WTC11 (cell line): ENCODE data around the gene STK25. TPM values are rescaled to one million over a fixed set of nuclear protein-coding genes. Genes with fewer than 3 reads are reported as not detected.

Experiments used
- ATAC-seq: fragments of 200-7000 bp; cut with Tn5 transposase; 2 replicates; pipeline ENCODE4 v1.10.0; 2021; ENCODE audit warnings: mild to moderate bottlenecking, moderate library complexity
- CTCF ChIA-PET: fragments of 300-600 bp; sonication (Branson Sonifier 250); formaldehyde crosslinking; loops from one replicate; lab custom pipeline; 2021; ENCODE audit warnings: antibody characterized with exemption; lab: Charles Lee
- POLR2A ChIA-PET: fragments of 350-600 bp; sonication (Branson Sonifier 250); formaldehyde crosslinking; loops from one replicate; lab custom pipeline; 2021; ENCODE audit warnings: antibody characterized with exemption; lab: Charles Lee
- DNase-seq: peaks from one replicate; pipeline ENCODE4 v3.0.0; 2021; ENCODE audit warnings: low spot score
- H3K27ac Mint-ChIP-seq: 2 replicates; pipeline ENCODE4 v1.8.0; 2021; ENCODE audit warnings: mixed read lengths
- H3K27me3 Mint-ChIP-seq: 2 replicates; pipeline ENCODE4 v1.8.0; 2021; ENCODE audit warnings: low read depth, mild to moderate bottlenecking, moderate library complexity, mixed read lengths
- H3K36me3 Mint-ChIP-seq: 2 replicates; pipeline ENCODE4 v1.8.0; 2021; ENCODE audit warnings: mixed read lengths
- H3K4me1 Mint-ChIP-seq: 2 replicates; pipeline ENCODE4 v1.8.0; 2022; ENCODE audit warnings: mixed read lengths
- H3K4me3 Mint-ChIP-seq: 2 replicates; pipeline ENCODE4 v1.8.0; 2021; ENCODE audit warnings: mild to moderate bottlenecking, moderate library complexity, mixed read lengths
- H3K9me3 Mint-ChIP-seq: 2 replicates; pipeline ENCODE4 v1.8.0; 2021; ENCODE audit warnings: mixed read lengths
- ATF3 ChIP-seq: sonication (generic); formaldehyde crosslinking; conservative IDR thresholded peaks from 2 replicates; pipeline ENCODE4 v1.8.1; 2022; ENCODE audit warnings: mild to moderate bottlenecking, missing genetic modification reagents
- ATF6 ChIP-seq: sonication (generic); formaldehyde crosslinking; IDR thresholded peaks from 2 replicates; pipeline ENCODE4 v1.8.1; 2023; ENCODE audit warnings: mild to moderate bottlenecking, missing genetic modification reagents
- CTCF ChIP-seq: fragments of 200-600 bp; IDR thresholded peaks from 2 replicates; pipeline ENCODE4 v1.8.0; 2022; ENCODE audit warnings: antibody characterized with exemption
- GABPB1 ChIP-seq: sonication (generic); formaldehyde crosslinking; IDR thresholded peaks from 2 replicates; pipeline ENCODE4 v1.8.1; 2023; ENCODE audit warnings: mild to moderate bottlenecking, missing genetic modification reagents
- NFYB ChIP-seq: sonication (generic); formaldehyde crosslinking; conservative IDR thresholded peaks from 2 replicates; pipeline ENCODE4 v1.8.0; 2022; ENCODE audit warnings: low read depth, missing genetic modification reagents
- OVOL2 ChIP-seq: fragments of 250-450 bp; sonication (Bioruptor Pico); IDR thresholded peaks from 2 replicates; pipeline ENCODE4 v1.9.0; 2021; ENCODE audit warnings: mild to moderate bottlenecking, borderline replicate concordance
- RELA ChIP-seq: sonication (generic); formaldehyde crosslinking; IDR thresholded peaks from 2 replicates; pipeline ENCODE4 v1.8.1; 2022; ENCODE audit warnings: missing genetic modification reagents, mild to moderate bottlenecking, borderline replicate concordance
- STAT6 ChIP-seq: sonication (generic); formaldehyde crosslinking; conservative IDR thresholded peaks from 2 replicates; pipeline ENCODE4 v1.8.1; 2023; ENCODE audit warnings: mild to moderate bottlenecking, low read depth, missing genetic modification reagents, moderate library complexity
- TP53 ChIP-seq: sonication (generic); formaldehyde crosslinking; IDR thresholded peaks from 2 replicates; pipeline ENCODE4 v1.8.1; 2023; ENCODE audit warnings: mild to moderate bottlenecking, missing genetic modification reagents
- ZNF232 ChIP-seq: sonication (generic); formaldehyde crosslinking; IDR thresholded peaks from 2 replicates; pipeline ENCODE4 v1.8.0; 2022; ENCODE audit warnings: mild to moderate bottlenecking, missing genetic modification reagents
- microRNA-seq: library from miRNA; unstranded; fragments of <30 nt; microRNA quantifications from one replicate; pipeline ENCODE4 v1.2.0, GENCODE V29; 2022; ENCODE audit warnings: borderline number of aligned reads
- total RNA-seq: library from RNA; stranded (reverse); gene quantifications from 3 replicates; pipeline ENCODE4 v1.2.3, GENCODE V29; 2021

Gene STK25
- total RNA-seq, 1 experiment from 2014 or later, result 232 TPM

- no peak for TF ChIP-seq CTCF
- TF ChIP-seq ATF3, result no peak
- TF ChIP-seq NFYB, result no peak
- TF ChIP-seq, all 79 proteins: peak for 0
Observed at GRCh38 chr2:241445426-241445825, 63.0 kb downstream of the STK25 start (continued).

- ChIA-PET CTCF (no interaction called here), POLR2A (interaction anchor here (0.7 kb wide), 1 partner anchor 535 kb away, joined by 3 read pairs; no protein-coding TSS in a partner anchor)
- Mint-ChIP-seq H3K4me1 (no peaks in the 10 kb centered on the region), H3K27ac (no peak overlapping the region), H3K4me3 (no peak overlapping the region), H3K36me3 (peaks cover 10% of the 10 kb centered on the region), H3K27me3 (no peaks in the 10 kb centered on the region), H3K9me3 (no peaks in the 10 kb centered on the region)
- DNase-seq (no peak), ATAC-seq (no peak)
- TF ChIP-seq GABPB1 (CRISPR knock-in tag) (no peak), TP53 (CRISPR knock-in tag) (no peak), RELA (CRISPR knock-in tag) (no peak), ATF6 (CRISPR knock-in tag) (no peak), STAT6 (CRISPR knock-in tag) (no peak), ZNF232 (CRISPR knock-in tag) (no peak), NFYB (no peak), OVOL2 (no peak)
Observed at GRCh38 chr2:241443486-241444223, 64.7 kb downstream of the STK25 start.

Small RNAs within 50 kb of the gene (microRNA-seq; reads per million reads assigned to microRNA genes)
- gene MIR3133, result not detected

Other genes with a start within 250 kb of the STK25 start
- 330 to 368 TPM (median 346 TPM) in 3 replicates for gene HDLBP, start 192.9 kb downstream of the STK25 start, total RNA-seq
- gene SEPTIN2, start 192.7 kb downstream of the STK25 start, total RNA-seq, result 347 to 354 TPM (median 353 TPM) in 3 replicates
- 28.2 to 37.8 TPM (median 33.6 TPM) in 3 replicates for gene FARP2, start 152.3 kb downstream of the STK25 start, total RNA-seq
- gene BOK, start 50.2 kb upstream of the STK25 start, total RNA-seq, result 35.1 to 39.4 TPM (median 37.4 TPM) in 3 replicates
- gene THAP4, start 128.6 kb upstream of the STK25 start, total RNA-seq, result 72.6 to 88.6 TPM (median 78.0 TPM) in 3 replicates
- gene ATG4B, start 129.1 kb upstream of the STK25 start, total RNA-seq, result 113 to 133 TPM (median 127 TPM) in 3 replicates
- gene DTYMK, start 178.2 kb upstream of the STK25 start, total RNA-seq, result 79.9 to 88.1 TPM (median 87.7 TPM) in 3 replicates
- gene ING5, start 193.5 kb upstream of the STK25 start, total RNA-seq, result 43.1 to 47.4 TPM (median 45.3 TPM) in 3 replicates
- 22.7 to 28.1 TPM (median 26.8 TPM) in 3 replicates for gene D2HGDH, start 226.0 kb upstream of the STK25 start, total RNA-seq